PFSK-1 (cell line): ENCODE data around the gene ABCA1.

Experiments
- POLR2AphosphoS5 ChIP-seq: IDR thresholded peaks from 2 replicates; pipeline ENCODE4 v1.6.1; 2012; ENCODE audit warnings: low read depth, mild to moderate bottlenecking, control low read depth, low read length, moderate library complexity
- SIN3A ChIP-seq: IDR thresholded peaks from 2 replicates; pipeline ENCODE4 v1.6.1; 2012; ENCODE audit warnings: mild to moderate bottlenecking, low read length, moderate library complexity, borderline replicate concordance; ENCODE audit not compliant: insufficient read depth
- TAF1 ChIP-seq: IDR thresholded peaks from 2 replicates; pipeline ENCODE4 v1.6.1; 2012; ENCODE audit warnings: low read length, control low read depth, borderline replicate concordance; ENCODE audit not compliant: insufficient read depth

DNA sequence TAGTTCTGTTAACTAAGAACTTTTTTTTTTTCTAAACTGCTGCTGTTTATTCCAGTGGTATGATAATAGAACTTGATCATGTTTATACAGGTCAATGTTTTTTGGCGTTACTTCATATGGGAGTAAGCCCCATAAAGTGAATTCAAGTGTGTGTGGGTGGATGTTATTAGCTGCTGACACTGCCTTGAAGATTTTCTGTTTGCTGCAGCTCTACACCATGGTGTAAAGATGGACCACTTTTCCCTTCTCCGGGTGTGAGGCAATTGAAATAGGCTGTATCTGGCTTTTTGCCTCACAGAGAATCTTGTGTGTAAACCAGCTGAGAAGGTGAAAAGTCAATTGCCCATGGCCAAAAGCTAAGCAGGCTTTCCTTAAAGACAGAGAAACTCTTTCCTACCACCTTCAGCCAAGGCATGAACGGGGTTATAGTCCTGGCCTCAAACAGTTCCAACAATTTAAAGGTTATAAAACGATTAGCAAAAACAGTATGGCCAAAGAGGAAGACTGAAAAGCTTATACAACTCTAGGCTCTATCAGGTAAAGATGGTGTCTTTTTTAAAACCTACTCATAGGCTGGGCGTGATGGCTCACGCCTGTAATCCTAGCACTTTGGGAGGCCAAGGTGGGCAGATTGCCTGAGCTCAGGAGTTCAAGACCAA lies 33.9 kb upstream of the ABCA1 start:
- TF ChIP-seq SIN3A = no peak
- TF ChIP-seq POLR2AphosphoS5 = no peak
- no peak for TF ChIP-seq TAF1
